H1 (cell line): ENCODE results near the gene FRMPD1. TPM values are rescaled to one million over a fixed set of nuclear protein-coding genes. Genes with fewer than 3 reads are reported as not detected.

Experiments
- CTCF ChIA-PET: fragments of 300-600 bp; sonication (Branson Sonifier 250); formaldehyde crosslinking; loops from one replicate; lab custom pipeline; 2021; ENCODE audit not compliant: partially characterized antibody; lab: Charles Lee
- POLR2A ChIA-PET: fragments of 300-600 bp; sonication (Branson Sonifier 250); formaldehyde crosslinking; loops from one replicate; lab custom pipeline; 2021; ENCODE audit warnings: inconsistent platforms; ENCODE audit not compliant: partially characterized antibody; lab: Charles Lee
- DNase-seq, 2 experiments: peaks; one replicate each; pipeline versions ENCODE4 v3.0.0 to v3.0.0-alpha.2; 2010 to 2022; ENCODE audit warnings: low spot score in 2 of 2, low read depth in 1 of 2, mixed read lengths in 1 of 2
- FAIRE-seq: peaks from 2 replicates; lab custom pipeline; 2011; peaks lifted over from hg19 to GRCh38; lab: Jason Lieb, UNC
- H2AFZ ChIP-seq: 2 replicates; pipeline ENCODE4 v1.8.1; 2012; ENCODE audit warnings: low read length, inconsistent platforms
- H2AK5ac ChIP-seq: 2 replicates; pipeline ENCODE4 v1.6.1; 2013; ENCODE audit warnings: low read depth, low read length
- H2BK120ac ChIP-seq: replicated peaks from 2 replicates; pipeline ENCODE3; 2013; ENCODE audit warnings: low read depth, low read length, inconsistent platforms
- H2BK12ac ChIP-seq: 2 replicates; pipeline ENCODE4 v1.6.1; 2013; ENCODE audit warnings: low read depth, low read length
- H2BK15ac ChIP-seq: 2 replicates; pipeline ENCODE4 v1.6.1; 2013; ENCODE audit warnings: low read length
- H2BK20ac ChIP-seq: 2 replicates; pipeline ENCODE4 v1.6.1; 2013; ENCODE audit warnings: low read length
- H2BK5ac ChIP-seq: 2 replicates; pipeline ENCODE4 v1.6.1; 2013; ENCODE audit warnings: low read depth, low read length
- H3K14ac ChIP-seq: 2 replicates; pipeline ENCODE4 v1.6.1; 2013; ENCODE audit warnings: inconsistent platforms; ENCODE audit not compliant: insufficient read length
- H3K18ac ChIP-seq: 2 replicates; pipeline ENCODE4 v1.6.1; 2013; ENCODE audit warnings: low read length; ENCODE audit errors: extremely low read depth
- H3K23ac ChIP-seq: 2 replicates; pipeline ENCODE4 v1.6.1; 2013; ENCODE audit warnings: inconsistent platforms; ENCODE audit not compliant: insufficient read length
- H3K23me2 ChIP-seq: 2 replicates; pipeline ENCODE4 v1.6.1; 2013; ENCODE audit warnings: low read depth, low read length
- H3K27ac ChIP-seq: 2 replicates; pipeline ENCODE4 v1.6.1; 2011; ENCODE audit warnings: low read depth, low read length, inconsistent platforms
- H3K27me3 ChIP-seq, 4 experiments: replicated peaks in 1 of 4; 1 replicate in 1 of 4; 2 replicates in 3 of 4; pipeline versions ENCODE4 v1.6.1 to v1.8.1; 2011 to 2013; ENCODE audit warnings: low read length in 3 of 4, mild to moderate bottlenecking in 3 of 4, inconsistent platforms in 2 of 4, mixed read lengths in 2 of 4, moderate library complexity in 1 of 4; ENCODE audit not compliant: control insufficient read depth in 3 of 4, insufficient read depth in 3 of 4; ENCODE audit errors: extremely low read depth in 1 of 4
- H3K36me3 ChIP-seq, 4 experiments: 2 replicates each; pipeline versions ENCODE4 v1.6.1 to v1.8.1; 2011 to 2013; ENCODE audit warnings: mild to moderate bottlenecking in 4 of 4, low read length in 3 of 4, moderate library complexity in 2 of 4, control low read depth in 1 of 4, inconsistent platforms in 1 of 4; ENCODE audit not compliant: insufficient read depth in 4 of 4, control insufficient read depth in 2 of 4
- H3K4ac ChIP-seq: replicated peaks from 2 replicates; pipeline ENCODE3; 2013; ENCODE audit warnings: low read length, low read depth, mixed read lengths, inconsistent platforms; ENCODE audit not compliant: insufficient read length
- H3K4me1 ChIP-seq, 4 experiments: replicated peaks in 1 of 4; 1 replicate in 1 of 4; 2 replicates in 3 of 4; pipeline versions ENCODE4 v1.6.1 to v1.8.1; 2011 to 2013; ENCODE audit warnings: low read length in 3 of 4, inconsistent platforms in 2 of 4, mixed read lengths in 1 of 4; ENCODE audit not compliant: insufficient read depth in 4 of 4, control insufficient read depth in 3 of 4
- H3K4me2 ChIP-seq, 2 experiments: 2 replicates each; pipeline versions ENCODE4 v1.6.1 to v1.8.1; 2011 to 2013; ENCODE audit warnings: low read depth in 2 of 2, low read length in 2 of 2, control low read depth in 1 of 2, inconsistent platforms in 1 of 2, mild to moderate bottlenecking in 1 of 2; ENCODE audit not compliant: insufficient read depth in 1 of 2
- H3K4me3 ChIP-seq, 4 experiments: fragments of 200-600, 300-600 bp in 1 of 4; sonication (generic), shearing (Covaris generic), sonication (Bioruptor Twin) in 1 of 4; 2 replicates each; pipeline versions ENCODE4 v1.5.1 to v1.8.1; 2011 to 2016; ENCODE audit warnings: low read length in 4 of 4, low read depth in 3 of 4, control low read depth in 2 of 4, inconsistent platforms in 2 of 4, mild to moderate bottlenecking in 2 of 4, mixed read lengths in 1 of 4, moderate library complexity in 1 of 4; ENCODE audit not compliant: insufficient read depth in 2 of 4; ENCODE audit errors: extremely low read depth in 1 of 4
- H3K56ac ChIP-seq: replicated peaks from 2 replicates; pipeline ENCODE3; 2013; ENCODE audit warnings: low read depth, mild to moderate bottlenecking, mixed read lengths, low read length, inconsistent platforms; ENCODE audit not compliant: insufficient read length
- H3K79me1 ChIP-seq: 2 replicates; pipeline ENCODE4 v1.6.1; 2013; ENCODE audit warnings: low read depth, low read length, control low read depth
- H3K79me2 ChIP-seq, 2 experiments: 2 replicates each; pipeline versions ENCODE4 v1.6.1 to v1.8.1; 2012 to 2013; ENCODE audit warnings: low read length in 2 of 2, mild to moderate bottlenecking in 2 of 2, inconsistent platforms in 1 of 2; ENCODE audit not compliant: insufficient read depth in 2 of 2, control insufficient read depth in 1 of 2
- H3K9ac ChIP-seq, 4 experiments: replicated peaks in 1 of 4; 1 replicate in 1 of 4; 2 replicates in 3 of 4; pipeline versions ENCODE4 v1.6.1 to v1.8.1; 2011 to 2013; ENCODE audit warnings: low read depth in 3 of 4, low read length in 3 of 4, control low read depth in 2 of 4, mild to moderate bottlenecking in 2 of 4, moderate library complexity in 2 of 4, inconsistent platforms in 1 of 4; ENCODE audit errors: extremely low read depth in 1 of 4
- H3K9me3 ChIP-seq, 2 experiments: 2 replicates each; pipeline versions ENCODE4 v1.6.1 to v1.8.1; 2012 to 2013; ENCODE audit warnings: mild to moderate bottlenecking in 2 of 2, moderate library complexity in 2 of 2, control low read depth in 1 of 2, inconsistent platforms in 1 of 2, low read depth in 1 of 2, low read length in 1 of 2, mixed read lengths in 1 of 2; ENCODE audit not compliant: insufficient read depth in 2 of 2
- H4K20me1 ChIP-seq, 2 experiments: replicated peaks in 1 of 2; 2 replicates each; pipeline versions ENCODE3 to v1.8.1; 2011 to 2013; ENCODE audit warnings: inconsistent platforms in 2 of 2, low read length in 2 of 2, mild to moderate bottlenecking in 1 of 2; ENCODE audit not compliant: insufficient read depth in 2 of 2, control insufficient read depth in 1 of 2
- H4K5ac ChIP-seq: 2 replicates; pipeline ENCODE4 v1.6.1; 2013; ENCODE audit warnings: low read length, low read depth, mixed read lengths, inconsistent platforms; ENCODE audit not compliant: insufficient read length
- H4K8ac ChIP-seq: 2 replicates; pipeline ENCODE4 v1.8.0; 2013; ENCODE audit warnings: mild to moderate bottlenecking, moderate library complexity, low read length, inconsistent platforms; ENCODE audit not compliant: insufficient read depth; ENCODE audit errors: extremely low read depth
- H4K91ac ChIP-seq: replicated peaks from 2 replicates; pipeline ENCODE3; 2013; ENCODE audit warnings: low read length, mixed read lengths, inconsistent platforms; ENCODE audit not compliant: insufficient read length
- BACH1 ChIP-seq: IDR thresholded peaks from 2 replicates; pipeline ENCODE4 v1.6.1; 2012; ENCODE audit warnings: low read length, improper control_type of control experiment
- HDAC6 ChIP-seq: IDR thresholded peaks from one replicate; pipeline ENCODE4 v1.7.1; 2012; ENCODE audit warnings: low read depth, mild to moderate bottlenecking, inconsistent platforms, low read length, moderate library complexity
- POLR2AphosphoS5 ChIP-seq: IDR thresholded peaks from 2 replicates; pipeline ENCODE4 v1.6.1; 2011; ENCODE audit warnings: low read depth, low read length
- TBP ChIP-seq: IDR thresholded peaks from 2 replicates; pipeline ENCODE4 v1.6.1; 2011; ENCODE audit warnings: low read depth, low read length, improper control_type of control experiment
- WGBS, 2 experiments: shearing (Covaris generic) in 1 of 2; methylation state at CpG; one replicate each; pipeline versions ENCODE4 v1.1.6 to v1.1.7; 2013 to 2015; ENCODE audit warnings: low lambda C conversion rate in 2 of 2, mixed read lengths in 2 of 2, inconsistent platforms in 1 of 2, low coverage in 1 of 2, missing lambda C conversion rate in 1 of 2; ENCODE audit not compliant: insufficient replicate concordance in 2 of 2, insufficient coverage in 1 of 2, insufficient read length in 1 of 2; ENCODE audit errors: extremely low coverage in 1 of 2, missing lambda C conversion rate in 1 of 2; 5-methylcytosine and 5-hydroxymethylcytosine counted together
- polyA plus RNA-seq, 7 experiments: library from polyadenylated mRNA; depleted of rRNA in 3 of 7; stranded (reverse) in 5 of 7; unstranded in 2 of 7; fragments of >200 nt in 5 of 7; fragments of 200-250 nt in 2 of 7; gene quantifications; 1 replicate in 5 of 7; 2 replicates in 1 of 7; 4 replicates in 1 of 7; pipeline versions ENCODE4 v1.2.1 to v1.2.3, GENCODE V29; 2011 to 2013; ENCODE audit warnings: missing spikeins in 2 of 7, mixed read lengths in 2 of 7
- total RNA-seq: library from RNA; stranded (reverse); fragmentation: NEBNext Ultra II Directional; extraction: Animal tissue kit (Norgen Biotek cat#: 25700); gene quantifications from 2 replicates; pipeline ENCODE4 v1.2.1, GENCODE V29; 2021

Gene FRMPD1
- total and polyA plus RNA-seq, 2 of the 8 experiments (the other 6 are each of a cell fraction or from before 2014, with no cell fraction given): 0.27 to 0.32 TPM

DNA sequence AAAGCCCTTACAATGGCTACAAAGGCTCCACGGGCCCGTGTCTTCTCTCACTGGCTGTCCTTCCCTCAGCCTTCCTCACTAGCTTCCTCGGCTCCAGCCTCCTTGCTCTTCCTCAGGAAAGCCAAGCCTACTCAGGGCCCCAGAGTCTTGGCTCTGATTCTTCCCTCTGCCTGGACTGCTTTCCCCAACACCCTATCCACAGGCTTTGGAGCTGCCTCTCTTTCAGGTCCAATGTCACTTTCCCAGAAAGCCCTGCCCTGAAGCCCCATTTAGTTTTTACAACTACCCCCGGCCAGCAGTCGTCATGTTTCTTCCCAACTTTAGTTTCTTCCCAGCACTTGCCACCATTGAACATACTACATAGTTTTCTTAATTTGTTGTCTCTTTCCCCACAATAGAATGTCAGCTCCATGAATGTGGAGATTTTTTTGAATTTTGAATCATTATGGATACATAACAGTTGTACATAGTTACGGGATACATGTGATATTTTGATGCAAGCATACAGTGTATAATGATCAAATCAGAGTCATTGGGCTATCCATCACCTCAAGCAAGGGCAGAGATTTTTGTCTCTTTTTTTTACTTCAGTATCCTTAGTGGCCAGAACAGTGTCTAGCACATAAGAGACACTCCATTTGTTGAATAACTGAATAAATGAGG, 40.9 kb upstream of the FRMPD1 start:
- Histone ChIP-seq H3K9me3 (no peaks in the 10 kb centered on the region), H3K18ac (no peak overlapping the region), H3K79me1 (no peaks in the 10 kb centered on the region), H3K14ac (no peak overlapping the region), H3K4me2 (no peak overlapping the region), H3K23ac (no peak overlapping the region), H4K20me1 (no peaks in the 10 kb centered on the region), H3K4me1 (no peaks in the 10 kb centered on the region), H2AFZ (peak overlapping the region; percentile 87), H2BK12ac (no peak overlapping the region), H3K23me2 (no peaks in the 10 kb centered on the region), H4K91ac (no peak overlapping the region), H3K36me3 (no peaks in the 10 kb centered on the region), H3K79me2 (no peaks in the 10 kb centered on the region; a peak in 1 of 4 replicates), H3K4me3 (no peak overlapping the region), H2BK15ac (no peak overlapping the region), H3K9ac (no peak overlapping the region), H2AK5ac (no peak overlapping the region), H3K27ac (no peak overlapping the region), H3K56ac (no peak overlapping the region), H2BK120ac (no peak overlapping the region), H4K8ac (no peak overlapping the region), H2BK20ac (no peak overlapping the region), H4K5ac (no peak overlapping the region), H2BK5ac (no peak overlapping the region), H3K27me3 (no peaks in the 10 kb centered on the region), H3K4ac (no peak overlapping the region)
- WGBS, 2 experiments: 84% methylated on average over 6 of the region's 6 CpGs; no CpG with 5 or more reads in 1 of the 2 experiments
- no peak for DNase-seq
- ChIA-PET CTCF (no interaction called here), POLR2A (interaction anchor here (0.6 kb wide), 1 partner anchor 128 kb away, joined by 3 read pairs; no protein-coding TSS in a partner anchor)
- no peak for FAIRE-seq
- TF ChIP-seq POLR2AphosphoS5 (no peak), HDAC6 (no peak), BACH1 (no peak), TBP (no peak)
